HG03571 (cell line): Measurements from ENCODE around the gene DNAH5.
"Not testable (repeated sequence)": the region's sequence is repeated elsewhere in the genome, so short reads cannot be mapped to it uniquely, and the experiment has no call there.

Experiments
- ATAC-seq: cut with Tn5 transposase; IDR thresholded peaks from one replicate; pipeline ENCODE4 v1.9.1; 2021; ENCODE audit not compliant: unreplicated experiment

The DNAH5 gene

DNA sequence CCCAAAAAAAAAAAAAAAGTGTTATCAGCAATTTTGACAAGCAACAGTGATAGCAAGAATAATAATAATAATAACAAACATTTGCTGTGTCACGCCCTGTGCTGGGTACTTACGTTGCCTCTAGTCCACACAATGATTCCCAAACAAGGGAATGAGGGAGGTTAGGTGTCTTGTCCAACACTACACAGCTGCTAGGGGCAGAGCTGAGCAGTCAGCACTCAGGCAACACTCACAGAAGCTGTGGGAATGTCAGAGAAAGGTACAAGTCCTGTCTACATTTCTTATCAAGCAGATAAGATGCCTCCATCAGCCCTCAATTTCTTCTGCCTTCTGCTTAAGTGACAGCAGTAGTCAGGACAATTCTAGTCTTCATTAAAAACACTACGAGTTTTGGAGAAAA lies 111.0 kb downstream of the DNAH5 start:
- no peak for ATAC-seq

DNA sequence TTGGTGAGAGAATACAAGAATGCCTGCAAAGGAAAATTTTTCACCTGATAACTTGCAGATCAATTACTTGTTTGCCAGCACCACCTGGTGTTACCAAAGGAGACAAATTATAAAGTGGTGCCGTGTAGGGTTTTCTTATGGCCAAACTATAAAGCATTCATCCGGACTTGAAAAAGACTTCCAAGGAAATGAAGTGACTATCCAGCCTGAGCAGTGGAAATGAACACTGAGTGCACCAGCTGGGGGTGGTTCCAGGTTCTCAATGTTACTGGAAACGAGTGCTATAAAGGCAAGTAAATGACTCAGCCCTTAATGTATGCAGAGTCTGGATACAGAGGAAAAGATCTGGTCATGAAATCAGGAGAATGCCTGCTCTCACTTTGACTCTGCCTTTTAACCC lies 113.1 kb downstream of the DNAH5 start:
- ATAC-seq, result no peak

DNA sequence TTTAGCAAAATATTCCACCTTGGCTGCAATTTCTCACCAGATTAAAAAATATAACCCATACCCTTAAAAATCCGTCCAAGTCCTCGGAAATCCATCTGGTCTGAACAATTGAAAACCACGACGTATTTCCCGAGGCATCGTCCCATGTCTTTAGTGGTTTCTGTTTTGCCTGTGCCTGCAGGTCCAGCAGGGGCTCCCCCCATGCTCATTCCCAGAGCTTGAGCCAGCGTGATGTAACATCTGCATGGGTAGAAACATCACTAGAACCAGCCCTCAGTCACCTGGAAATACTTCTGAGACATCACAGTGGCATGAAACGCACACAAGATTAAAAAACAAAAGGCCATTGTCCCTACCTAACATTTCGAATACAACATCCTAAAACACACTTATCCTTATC lies 114.0 kb downstream of the DNAH5 start:
- no peak for ATAC-seq

DNA sequence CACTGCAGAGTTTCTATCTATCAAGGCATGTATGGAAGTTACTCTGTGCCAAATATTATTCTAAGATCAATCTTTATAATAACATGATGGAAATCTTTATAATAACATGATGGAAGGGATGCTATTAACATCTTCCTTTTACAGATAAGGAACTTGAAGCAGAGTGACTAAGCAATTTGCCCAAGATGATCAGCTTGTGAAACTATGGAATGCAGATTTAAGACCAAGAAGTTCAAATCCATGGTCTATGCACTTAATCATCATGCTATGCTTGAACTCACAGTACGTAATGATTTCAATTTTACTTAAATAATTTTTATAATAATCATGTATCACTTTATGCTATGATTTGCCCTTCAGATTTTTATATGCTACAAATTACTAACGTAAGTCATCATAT lies 123.1 kb downstream of the DNAH5 start:
- ATAC-seq, result no peak

DNA sequence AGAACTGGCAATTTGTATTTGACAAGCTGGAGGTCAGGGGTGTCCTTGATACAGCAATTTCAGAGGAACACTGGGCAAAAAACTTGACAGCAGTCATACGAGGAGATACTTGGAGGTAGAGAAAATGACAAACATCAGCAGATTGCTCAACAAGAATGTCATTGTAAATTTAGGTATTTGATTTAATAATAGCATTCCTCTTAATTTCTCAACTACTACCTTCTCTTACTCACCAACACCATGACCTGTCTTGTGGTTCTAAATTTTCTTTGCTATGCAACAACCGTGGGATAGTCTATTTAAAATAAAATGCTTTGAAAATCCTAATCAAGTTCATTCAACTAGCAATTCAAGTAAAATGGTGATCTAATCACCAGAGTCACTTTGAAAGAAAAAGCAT lies 128.4 kb downstream of the DNAH5 start:
- ATAC-seq, result no peak

DNA sequence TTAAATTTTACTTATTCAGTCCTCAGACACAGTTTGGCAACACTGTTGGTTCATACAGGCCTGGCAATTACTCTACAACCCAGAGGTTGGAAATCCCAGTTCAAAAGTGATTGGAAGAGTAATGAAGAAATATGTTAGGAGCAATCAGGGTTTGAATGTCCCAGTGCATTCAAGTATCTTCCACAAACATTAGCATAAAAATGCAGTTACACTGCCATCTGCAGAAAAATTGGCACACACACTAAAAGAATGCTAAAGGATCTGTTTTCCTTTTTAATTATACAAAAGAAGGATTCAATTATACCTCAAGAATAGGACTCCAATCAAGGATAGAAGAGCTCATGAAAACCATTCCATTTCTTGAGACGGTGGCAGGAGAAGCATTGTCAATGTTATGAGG lies 130.2 kb downstream of the DNAH5 start:
- ATAC-seq, result no peak

DNA sequence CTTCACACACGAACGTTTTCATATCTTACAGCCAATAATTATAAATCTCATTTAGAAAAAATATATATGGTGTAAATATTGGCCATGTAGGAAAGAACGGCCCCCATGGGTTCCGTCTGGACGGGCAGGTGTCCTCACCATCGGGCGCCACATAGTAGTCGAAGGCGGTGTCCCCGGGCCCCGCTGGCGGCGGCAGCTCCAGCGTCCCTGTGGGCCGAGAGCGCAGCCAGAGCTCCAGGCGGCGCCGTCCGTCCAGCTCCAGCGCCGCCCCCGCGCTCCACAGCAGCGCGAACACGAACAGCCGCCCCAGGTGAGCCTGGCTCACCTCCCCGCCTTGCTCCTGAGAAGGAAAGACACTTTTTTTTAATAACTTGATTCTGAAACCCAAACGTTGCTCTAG lies 134.6 kb downstream of the DNAH5 start:
- no peak for ATAC-seq

DNA sequence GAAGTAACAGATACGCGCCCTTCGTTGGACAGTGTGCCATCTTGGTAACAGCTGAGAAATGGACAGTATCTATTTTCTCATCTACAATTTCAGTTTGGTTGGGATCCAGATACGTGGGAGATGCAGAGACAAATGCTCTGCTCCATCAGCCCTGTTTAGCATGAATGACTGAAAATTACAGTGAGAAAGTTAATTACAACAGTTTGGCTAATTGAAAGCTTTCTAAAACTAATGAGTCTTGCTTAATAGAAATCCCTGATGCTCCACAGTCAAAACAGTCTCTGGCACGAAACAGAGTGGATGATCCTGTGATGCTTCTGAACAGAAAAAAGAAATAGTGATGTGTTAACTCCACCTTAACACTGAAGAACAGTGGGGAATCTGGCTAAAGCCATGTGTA lies 140.2 kb downstream of the DNAH5 start:
- no peak for ATAC-seq

DNA sequence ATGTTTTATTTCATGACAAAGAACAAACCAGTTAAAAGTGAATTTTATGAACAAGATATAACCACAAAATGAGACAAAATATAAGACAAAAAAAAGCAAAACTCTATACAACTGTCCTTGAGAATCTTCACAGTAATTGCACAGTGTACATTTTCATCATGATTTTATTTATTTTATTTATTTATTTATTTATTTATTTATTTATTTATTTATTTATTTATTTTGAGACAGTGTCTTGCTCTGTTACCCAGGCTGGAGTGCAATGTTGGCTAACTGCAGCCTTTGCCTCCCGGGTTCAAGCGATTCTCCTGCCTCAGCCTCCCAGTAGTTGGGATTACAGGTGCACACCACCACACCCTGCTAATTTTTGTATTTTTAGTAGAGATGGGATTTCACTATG lies 145.9 kb downstream of the DNAH5 start:
- not testable (repeated sequence) for ATAC-seq

DNA sequence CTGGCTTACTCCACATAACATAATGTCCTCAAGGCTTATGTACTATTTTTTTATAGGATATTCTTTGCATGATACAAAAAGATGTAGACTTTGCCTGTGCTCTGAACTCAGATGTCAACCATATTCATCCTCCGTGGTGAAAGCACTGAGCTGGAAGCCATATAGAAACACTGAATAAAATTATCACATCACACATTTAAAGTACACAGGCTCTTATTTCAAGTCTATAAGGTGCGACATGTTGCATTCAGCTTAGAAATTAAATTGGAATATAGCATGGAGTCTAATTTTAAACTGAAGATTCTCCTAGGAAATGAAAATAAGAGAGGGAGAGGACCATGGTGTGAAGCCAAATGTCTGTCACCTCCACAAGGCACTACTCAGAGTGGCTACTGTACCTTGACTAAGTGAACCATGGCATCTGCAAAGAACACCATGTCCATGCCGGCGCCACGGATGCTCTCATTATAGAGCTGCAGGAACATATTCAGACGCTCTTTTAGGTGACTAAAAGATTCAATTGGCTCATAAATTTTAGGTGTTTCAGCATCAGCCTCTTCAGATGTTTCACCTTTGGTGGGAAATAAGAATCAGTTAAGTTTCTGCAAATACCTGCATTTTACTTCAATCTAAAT lies 158.6 kb downstream of the DNAH5 start:
- no peak for ATAC-seq

DNA sequence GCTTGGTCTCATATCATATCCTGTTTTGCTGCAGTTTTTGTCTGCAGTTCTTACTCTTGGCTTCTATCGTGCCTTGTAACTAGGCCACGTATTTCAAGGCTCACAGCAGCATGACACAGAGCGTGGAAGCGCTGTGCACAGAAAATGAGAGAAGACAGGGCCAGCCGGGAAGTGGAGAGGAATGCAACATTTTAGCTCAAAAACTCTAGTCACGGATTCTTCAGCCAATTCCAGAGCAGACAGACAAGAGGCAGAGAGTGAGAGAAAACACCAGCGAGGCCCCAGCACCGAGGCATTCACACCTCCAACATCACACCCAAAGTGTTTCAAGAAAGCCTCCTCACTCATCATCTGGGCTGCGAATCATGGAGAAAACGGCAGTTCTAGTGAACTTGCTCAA lies 160.8 kb downstream of the DNAH5 start:
- no peak for ATAC-seq

DNA sequence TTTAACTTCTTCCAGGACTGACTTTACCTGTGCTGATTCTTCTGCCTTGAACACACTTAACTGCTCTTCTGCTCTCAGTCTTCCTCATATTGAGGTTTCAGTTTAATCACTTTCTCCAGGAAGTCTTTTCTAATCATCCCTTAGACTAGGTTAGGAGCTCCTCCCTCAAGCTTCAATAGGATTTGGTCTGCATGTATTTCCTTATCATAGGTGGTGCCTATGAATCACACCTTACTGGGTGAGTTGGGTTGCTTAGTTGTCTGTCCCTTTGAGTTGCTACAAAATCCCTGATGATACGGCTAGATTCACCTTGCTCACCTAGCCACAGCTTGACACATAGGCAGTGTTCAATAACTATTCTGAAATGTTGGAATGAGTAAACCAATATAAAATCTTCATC lies 164.4 kb downstream of the DNAH5 start:
- ATAC-seq, result no peak

DNA sequence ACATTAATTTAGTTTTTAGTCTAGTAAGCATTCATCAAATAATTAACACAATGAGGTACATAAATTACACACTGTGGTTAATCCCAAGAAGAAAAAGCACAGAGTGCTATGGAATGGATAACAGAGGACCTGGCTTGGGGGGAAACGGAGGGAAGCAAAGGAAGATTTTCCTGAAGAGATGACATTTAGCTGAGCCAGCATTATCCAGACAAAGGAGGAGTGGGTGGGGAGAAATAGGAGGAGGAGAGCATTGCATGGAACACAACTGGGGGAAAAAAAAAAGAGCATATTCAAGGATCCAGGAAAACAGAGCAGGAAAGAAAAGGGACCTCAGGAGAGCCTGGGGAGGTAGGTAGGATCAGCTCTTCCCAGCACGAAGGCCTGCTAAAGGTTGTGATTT lies 170.8 kb downstream of the DNAH5 start:
- ATAC-seq, result no peak

DNA sequence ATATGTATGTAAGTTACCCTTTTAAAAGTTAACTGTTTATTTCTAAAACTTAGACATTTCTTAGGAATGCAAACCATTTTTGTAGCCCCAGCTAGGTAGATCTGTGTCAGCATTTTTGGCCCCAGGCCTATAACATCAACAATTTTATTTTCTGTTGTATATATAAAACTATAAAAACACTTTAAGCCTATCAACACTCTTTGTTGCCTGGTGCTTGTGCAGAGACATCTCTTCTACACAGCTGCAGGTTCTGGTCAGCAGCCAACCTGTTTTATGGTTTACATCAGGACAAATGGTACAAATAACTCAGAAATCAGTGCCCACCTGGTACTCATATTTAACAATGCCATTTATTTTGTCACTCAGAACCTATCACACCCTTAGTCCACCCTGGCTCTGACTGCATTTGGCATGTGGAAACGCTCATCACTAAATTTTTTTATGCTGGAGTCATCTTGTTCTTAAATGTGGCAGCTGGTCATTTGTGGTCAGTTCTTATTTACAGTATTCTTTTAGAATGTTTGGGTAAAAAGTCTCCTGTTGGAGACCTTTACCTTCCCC lies 173.4 kb downstream of the DNAH5 start:
- no peak for ATAC-seq

DNA sequence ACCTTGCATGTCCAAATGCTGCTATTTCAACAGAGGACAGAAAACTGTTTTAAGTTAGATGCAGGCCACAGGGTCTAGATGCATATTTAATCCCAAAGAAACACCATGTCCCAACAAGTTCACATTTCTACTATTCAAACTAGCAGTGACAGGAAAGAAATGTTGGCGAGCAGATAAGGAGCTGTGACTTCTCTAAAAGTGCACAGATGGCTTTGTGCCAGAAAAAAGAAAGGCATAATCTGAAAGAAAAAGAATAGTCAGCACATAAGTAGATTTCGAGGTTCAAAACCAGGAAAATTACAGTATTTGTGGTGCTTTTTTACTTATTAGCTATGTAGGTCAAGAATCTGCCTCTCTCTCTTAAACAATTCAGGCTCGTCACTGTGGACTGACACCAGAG lies 178.3 kb downstream of the DNAH5 start:
- no peak for ATAC-seq

DNA sequence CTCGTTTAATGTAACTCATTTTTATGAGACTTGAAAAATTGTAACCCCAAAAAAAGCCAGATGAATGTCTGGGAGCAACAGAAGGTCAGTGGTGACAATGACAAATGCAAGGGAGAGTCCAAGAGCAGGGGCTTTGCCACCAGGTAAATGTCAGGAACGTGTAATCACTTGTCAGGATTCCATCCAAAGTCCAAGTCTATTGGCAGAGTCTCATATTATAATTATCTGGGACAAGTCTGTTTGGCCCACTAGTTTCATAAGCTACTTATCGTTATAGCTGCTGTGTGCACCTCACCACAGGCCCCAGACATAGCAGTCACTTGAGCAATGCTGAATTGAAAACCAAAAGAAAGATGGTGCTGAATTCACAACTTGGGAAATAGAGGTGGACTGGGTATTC lies 180.8 kb downstream of the DNAH5 start:
- no peak for ATAC-seq

DNA sequence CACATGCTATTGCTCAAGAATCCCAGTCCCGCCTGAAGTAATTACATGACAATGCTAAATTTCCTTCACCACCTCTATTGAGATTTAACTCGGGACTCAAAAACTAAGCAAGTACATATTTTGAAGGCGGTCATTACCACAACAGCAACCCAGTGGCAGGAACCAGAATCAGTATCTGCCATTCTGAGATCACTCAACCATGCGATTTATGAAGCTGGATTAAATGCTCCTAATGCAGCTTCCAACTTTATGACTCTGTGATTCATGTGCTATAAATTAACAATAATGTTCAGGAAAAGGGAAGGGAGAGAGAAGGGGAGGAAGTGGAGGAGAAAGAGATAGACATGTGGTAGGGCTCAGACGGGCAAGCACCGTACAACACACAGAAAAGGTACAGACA lies 194.7 kb downstream of the DNAH5 start:
- no peak for ATAC-seq

DNA sequence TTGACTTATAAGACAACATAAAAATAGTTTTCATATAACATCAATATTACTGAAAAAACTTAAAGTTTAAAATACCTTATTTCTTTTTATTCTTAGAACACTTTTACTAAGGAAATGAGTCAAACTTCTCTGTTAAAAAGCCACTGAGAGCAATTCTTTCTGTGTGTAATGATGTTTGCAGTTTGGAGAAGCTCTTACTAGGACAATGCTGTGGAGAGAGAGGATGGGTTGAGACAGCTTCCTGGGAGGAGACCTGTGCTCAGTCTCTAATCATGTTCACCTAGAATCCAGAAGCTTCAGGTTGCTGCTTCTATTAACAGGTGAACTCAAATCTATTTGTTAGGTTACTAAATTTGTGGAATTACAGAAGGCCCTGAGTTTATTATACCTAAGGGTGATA lies 198.5 kb downstream of the DNAH5 start:
- no peak for ATAC-seq

DNA sequence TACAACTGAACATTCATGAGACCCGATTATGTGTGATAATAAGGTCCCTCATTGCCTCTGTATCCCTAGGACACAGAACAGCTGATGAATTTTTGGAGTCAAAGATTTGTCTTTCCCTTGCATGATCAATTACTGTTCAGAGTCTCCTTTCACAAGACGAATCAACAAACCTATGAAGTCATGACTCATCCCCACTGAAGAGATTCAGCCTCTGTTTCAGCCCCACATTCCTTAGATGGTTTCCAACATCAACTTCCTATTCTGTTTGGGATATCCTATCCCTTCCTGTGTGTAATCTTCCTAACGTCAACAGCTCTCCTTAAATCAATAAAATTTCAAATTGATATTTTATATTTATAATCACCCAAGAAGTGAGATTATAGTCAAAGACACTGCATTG lies 199.0 kb downstream of the DNAH5 start:
- ATAC-seq, result no peak

DNA sequence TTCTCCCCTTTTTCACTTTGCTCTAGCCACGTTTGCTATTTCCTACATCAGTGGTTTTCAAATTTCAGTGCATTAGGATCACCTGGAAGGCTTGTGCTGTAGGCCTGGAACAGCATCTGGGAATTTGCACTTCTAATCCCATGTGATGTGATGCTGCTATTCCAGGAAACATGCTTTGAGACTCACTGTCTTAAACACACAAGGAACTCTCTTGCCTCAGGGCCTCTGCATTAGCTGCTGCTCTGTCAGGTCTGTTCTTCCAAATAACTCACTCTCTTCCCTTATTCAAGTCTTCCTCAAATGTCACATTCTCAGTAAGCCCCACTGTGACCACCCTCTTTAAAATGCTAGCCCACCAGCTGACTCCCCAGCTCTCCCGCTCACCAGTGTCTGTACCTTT lies 204.0 kb downstream of the DNAH5 start:
- ATAC-seq, result no peak

DNA sequence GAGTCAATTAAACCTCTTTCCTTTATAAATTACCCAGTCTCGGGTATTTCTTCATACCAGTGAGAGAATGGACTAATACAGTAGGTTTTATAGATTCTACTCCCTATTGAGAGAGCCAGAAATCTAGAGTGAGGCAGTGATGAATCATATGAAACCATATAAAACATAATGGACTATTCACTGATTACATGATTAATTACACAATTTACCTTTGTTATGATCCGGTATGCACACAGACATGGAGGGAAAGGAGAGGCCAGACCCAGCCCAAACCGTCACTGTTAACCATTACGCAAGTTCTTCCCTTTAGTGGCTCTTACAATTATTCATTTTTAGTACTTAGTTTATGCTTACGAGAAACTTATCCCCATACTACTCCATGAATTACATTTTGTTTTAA lies 205.0 kb downstream of the DNAH5 start:
- no peak for ATAC-seq

DNA sequence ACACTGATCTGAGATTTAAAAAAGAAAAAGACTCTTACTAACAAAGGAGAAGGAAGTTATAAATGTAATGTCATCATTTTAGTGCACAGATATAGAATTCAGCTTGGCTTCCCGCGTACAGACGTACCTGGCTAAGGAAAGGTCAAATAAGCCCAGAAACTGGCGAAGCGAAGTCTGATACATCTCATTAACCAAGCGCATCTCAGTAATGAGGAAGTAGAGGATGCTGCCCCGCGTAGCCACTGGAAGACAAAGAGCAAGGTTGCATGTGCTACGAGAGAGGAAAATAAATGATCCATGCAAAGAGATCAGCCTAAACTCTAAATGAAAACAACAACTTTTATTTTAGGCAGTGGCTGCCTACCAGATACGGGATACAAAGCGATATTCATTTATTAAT lies 208.8 kb downstream of the DNAH5 start:
- ATAC-seq, result no peak

DNA sequence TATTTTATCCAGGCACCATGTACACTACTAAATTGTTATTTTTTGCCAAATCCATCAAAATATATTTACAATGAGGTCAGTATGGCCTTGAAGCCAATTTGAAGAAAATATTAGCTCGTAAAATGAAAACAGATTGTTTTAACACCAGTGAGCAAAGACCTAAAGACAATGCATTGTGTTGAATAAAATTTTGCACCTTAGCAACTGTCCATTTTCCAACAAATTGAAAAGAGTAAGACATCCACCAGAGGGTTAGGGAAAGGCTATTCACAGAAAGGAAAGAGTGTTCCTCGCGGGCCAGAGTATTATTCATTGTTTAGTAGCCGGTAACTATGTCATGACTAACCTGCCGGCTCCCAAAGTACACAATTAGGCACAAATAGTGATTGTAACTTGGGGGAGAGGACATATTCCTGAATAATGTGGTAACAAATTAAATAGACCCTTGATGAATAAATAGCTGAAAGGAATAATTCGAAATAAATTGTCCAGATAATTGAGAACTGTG lies 213.3 kb downstream of the DNAH5 start:
- no peak for ATAC-seq
